Measurements from ENCODE around the gene STRN3. TPM values are rescaled to one million over a fixed set of nuclear protein-coding genes. Genes with fewer than 3 reads are reported as not detected.
A peak's percentile ranks its signal among the peaks of the same experiment; 100 is the strongest.

STRN3 gene
- total and polyA plus RNA-seq, 2 of the 8 experiments (the other 6 are each of a cell fraction or from before 2014, with no cell fraction given) = 8.7 to 38.1 TPM

DNA sequence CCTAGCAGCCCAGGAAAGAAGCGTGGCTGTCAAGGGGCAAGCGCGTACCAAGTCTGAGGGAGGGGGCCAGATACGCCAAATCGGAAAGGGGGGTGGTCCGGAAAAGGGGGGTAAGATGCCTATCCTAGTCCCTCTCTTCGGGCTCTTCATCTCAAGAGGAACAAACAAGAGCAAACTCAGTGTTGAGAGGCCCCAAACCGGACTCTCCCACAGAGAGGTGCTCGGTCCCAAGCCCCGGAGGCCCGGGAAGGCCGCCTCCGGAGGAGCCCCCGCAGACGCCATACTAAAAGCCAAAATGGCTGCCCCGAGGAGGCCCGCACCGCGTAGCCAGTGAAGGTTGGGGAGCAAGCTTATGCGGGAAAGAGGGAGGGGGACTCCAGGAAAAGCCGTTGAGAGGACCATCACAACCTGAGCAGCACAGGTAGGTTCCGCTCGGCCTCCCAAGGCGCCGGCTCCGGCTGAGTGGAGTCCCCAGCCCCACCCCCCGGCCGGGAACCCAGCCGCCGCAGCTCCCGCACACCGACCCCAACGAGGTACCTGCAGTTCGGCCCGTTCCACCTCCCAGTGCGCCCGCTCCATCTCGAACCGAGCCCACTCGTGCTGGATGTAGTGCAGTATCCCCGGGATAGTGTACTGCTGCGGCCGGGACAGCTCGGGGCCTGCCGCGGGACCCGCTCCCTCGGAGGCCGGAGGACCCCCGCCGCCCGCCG is 657 bp downstream of the STRN3 start, which contains the start of gene AP4S1:
TSS of gene AP4S1 (plus strand) at position 283 of the 710 bp plus-strand sequence. CDS start 40,548 bp downstream, outside the sequence.
- Histone ChIP-seq H3K9ac (replicated peaks in 1 of 4; ENCODE audit: extremely low read depth in 1 of 4, low read depth in 3 of 4, low read length in 3 of 4) (peak within 1 kb of the TSS; percentile 92 to 97 (median 96)), H2BK5ac (ENCODE audit: low read depth, low read length) (peak within 1 kb of the TSS; percentile 97), H2BK12ac (ENCODE audit: low read depth, low read length) (peak within 1 kb of the TSS; percentile 92), H3K23me2 (ENCODE audit: low read depth, low read length) (peaks cover 8% of the 10 kb centered on the region), H3K23ac (ENCODE audit: insufficient read length) (no peak within 1 kb of the TSS), H2BK120ac (replicated peaks; ENCODE audit: low read depth, low read length) (no peak within 1 kb of the TSS), H4K8ac (ENCODE audit: extremely low read depth, insufficient read depth, low read length) (peak within 1 kb of the TSS; percentile 96), H2AFZ (ENCODE audit: low read length) (no peak within 1 kb of the TSS), H3K4me2 (ENCODE audit: insufficient read depth in 1 of 2, low read depth in 2 of 2, low read length in 2 of 2) (peak within 1 kb of the TSS; percentile 82 to 95), H3K4me3 (ENCODE audit: extremely low read depth in 1 of 4, insufficient read depth in 2 of 4, low read depth in 3 of 4, low read length in 4 of 4) (peak within 1 kb of the TSS; percentile 81 to 100 (median 90)), H3K27me3 (replicated peaks in 1 of 4; ENCODE audit: control insufficient read depth in 3 of 4, extremely low read depth in 1 of 4, insufficient read depth in 3 of 4, low read length in 3 of 4) (no peaks in the 10 kb centered on the region), H3K4ac (replicated peaks; ENCODE audit: insufficient read length, low read depth, low read length) (no peak within 1 kb of the TSS), H3K79me1 (ENCODE audit: low read depth, low read length) (peaks cover 2% of the 10 kb centered on the region; the same call in 1 of the 2 replicates), H3K56ac (replicated peaks; ENCODE audit: insufficient read length, low read depth, low read length) (peak within 1 kb of the TSS; percentile 92), H2AK5ac (ENCODE audit: low read depth, low read length) (no peak within 1 kb of the TSS), H3K4me1 (replicated peaks in 1 of 4; ENCODE audit: control insufficient read depth in 3 of 4, insufficient read depth in 4 of 4, low read length in 3 of 4) (peaks cover 0 to 2% (median 0%) of the 10 kb centered on the region in 4 experiments; a peak in 2 of 7 replicates), H3K9me3 (ENCODE audit: insufficient read depth in 2 of 2, low read depth in 1 of 2, low read length in 1 of 2) (no peaks in the 10 kb centered on the region), H2BK15ac (ENCODE audit: low read length) (peak within 1 kb of the TSS; percentile 95; the same call in 1 of the 2 replicates), H2BK20ac (ENCODE audit: low read length) (no peak within 1 kb of the TSS), H4K20me1 (replicated peaks in 1 of 2; ENCODE audit: control insufficient read depth in 1 of 2, insufficient read depth in 2 of 2, low read length in 2 of 2) (peaks cover 5 to 7% of the 10 kb centered on the region in 2 experiments), H3K14ac (ENCODE audit: insufficient read length) (peak within 1 kb of the TSS; percentile 66), H4K5ac (ENCODE audit: insufficient read length, low read depth, low read length) (peak within 1 kb of the TSS; percentile 99), H3K36me3 (ENCODE audit: control insufficient read depth in 2 of 4, insufficient read depth in 4 of 4, low read length in 3 of 4) (peaks cover 0 to 6% (median 2%) of the 10 kb centered on the region in 4 experiments; a peak in 2 of 8 replicates), H4K91ac (replicated peaks; ENCODE audit: insufficient read length, low read length) (peak within 1 kb of the TSS; percentile 98), H3K18ac (ENCODE audit: extremely low read depth, low read length) (peak within 1 kb of the TSS; percentile 96), H3K27ac (ENCODE audit: low read depth, low read length) (peak within 1 kb of the TSS; percentile 88), H3K79me2 (ENCODE audit: control insufficient read depth in 1 of 2, insufficient read depth in 2 of 2, low read length in 2 of 2) (peaks cover 33 to 74% of the 10 kb centered on the region in 2 experiments)
- POLR2A ChIA-PET (ENCODE audit: partially characterized antibody) = interaction anchor here (0.6 to 4.7 kb wide), 25 partner anchors 9 to 431 kb away, joined by 3 to 38 read pairs (median 4); no protein-coding TSS in a partner anchor
- WGBS, 2 experiments (ENCODE audit: extremely low coverage in 1 of 2, insufficient coverage in 1 of 2, insufficient read length in 1 of 2, insufficient replicate concordance in 2 of 2, low coverage in 1 of 2, low lambda C conversion rate in 2 of 2, missing lambda C conversion rate in 1 of 2) = 3% methylated on average over 38 of the region's 53 CpGs; no CpG with 5 or more reads in 1 of the 2 experiments
- no peak for FAIRE-seq
- CTCF ChIA-PET (ENCODE audit: partially characterized antibody) = interaction anchor here (0.6 to 1.6 kb wide), 4 partner anchors 23 to 57 kb away, joined by 3 to 8 read pairs (median 4); no protein-coding TSS in a partner anchor
- DNase-seq (ENCODE audit: low read depth in 1 of 2, low spot score in 2 of 2) = peak in 1 of 2 experiments; percentile 82
- TF ChIP-seq, protein P1, sequence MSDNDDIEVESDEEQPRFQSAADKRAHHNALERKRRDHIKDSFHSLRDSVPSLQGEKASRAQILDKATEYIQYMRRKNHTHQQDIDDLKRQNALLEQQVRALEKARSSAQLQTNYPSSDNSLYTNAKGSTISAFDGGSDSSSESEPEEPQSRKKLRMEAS (IDR thresholded peaks at IDR 0.05) = 0 out of 2 replicates have a peak, but pooled peaks have one; percentile 53
- TF ChIP-seq EP300 (IDR thresholded peaks at IDR 0.05; ENCODE audit: borderline replicate concordance in 1 of 2, low read depth in 2 of 2, low read length in 2 of 2) = no peak
- TF ChIP-seq, protein P2, sequence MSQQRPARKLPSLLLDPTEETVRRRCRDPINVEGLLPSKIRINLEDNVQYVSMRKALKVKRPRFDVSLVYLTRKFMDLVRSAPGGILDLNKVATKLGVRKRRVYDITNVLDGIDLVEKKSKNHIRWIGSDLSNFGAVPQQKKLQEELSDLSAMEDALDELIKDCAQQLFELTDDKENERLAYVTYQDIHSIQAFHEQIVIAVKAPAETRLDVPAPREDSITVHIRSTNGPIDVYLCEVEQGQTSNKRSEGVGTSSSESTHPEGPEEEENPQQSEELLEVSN (IDR thresholded peaks at IDR 0.05) = no peak
- peak; percentile 81 to 88; a peak in 1 of 4 replicates for TF ChIP-seq SIN3A (conservative IDR thresholded peaks at IDR 0.05 in 1 of 2, IDR thresholded peaks at IDR 0.05 in 1 of 2; ENCODE audit: low read depth in 1 of 2, low read length in 2 of 2)
- TF ChIP-seq SP4 (IDR thresholded peaks at IDR 0.05; ENCODE audit: low read length) = no peak
- TF ChIP-seq TAF7 (optimal IDR thresholded peaks at IDR 0.05; ENCODE audit: borderline replicate concordance, low read depth, low read length) = peak; percentile 43
- TF ChIP-seq CBX5 (IDR thresholded peaks at IDR 0.05; ENCODE audit: low read depth, low read length) = no peak
- TF ChIP-seq KDM5A (IDR thresholded peaks at IDR 0.05; ENCODE audit: low read length) = 0 out of 2 replicates have a peak, but pooled peaks have one; percentile 47
- peak; percentile 76 for TF ChIP-seq SAP30 (IDR thresholded peaks at IDR 0.05; ENCODE audit: insufficient read depth, insufficient replicate concordance, low read length)

Data from H1 (cell line).